PC-9 (cell line): ENCODE data around the gene BRD4.

ENCODE experiments used
- EZH2 ChIP-seq: fragments of 200-600 bp; sonication (generic); IDR thresholded peaks from 2 replicates; pipeline ENCODE4 v1.8.0; 2017; ENCODE audit warnings: antibody characterized with exemption, low read depth
- TF ChIP-seq, protein P1 (sequence below): fragments of 200-600 bp; sonication (generic); conservative IDR thresholded peaks from 2 replicates; pipeline ENCODE4 v1.6.1; 2017; ENCODE audit warnings: mixed run types, antibody characterized with exemption, mild to moderate bottlenecking, moderate library complexity

DNA sequence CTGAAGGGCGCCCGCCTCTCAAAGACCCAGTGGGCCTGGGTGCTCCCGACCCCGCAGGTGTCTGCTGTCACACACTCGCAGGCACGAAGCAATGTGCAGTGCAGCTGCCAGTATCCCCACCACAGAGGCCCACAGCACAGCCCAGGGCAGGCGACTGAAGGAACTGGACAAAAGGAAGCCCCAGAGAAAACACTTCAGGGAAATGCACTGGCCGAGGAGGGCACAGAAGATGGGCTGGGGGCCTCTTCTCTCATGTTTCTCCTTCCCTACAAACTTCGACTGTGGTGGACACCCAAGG is 37.2 kb upstream of the BRD4 start:
- TF ChIP-seq, protein P1, sequence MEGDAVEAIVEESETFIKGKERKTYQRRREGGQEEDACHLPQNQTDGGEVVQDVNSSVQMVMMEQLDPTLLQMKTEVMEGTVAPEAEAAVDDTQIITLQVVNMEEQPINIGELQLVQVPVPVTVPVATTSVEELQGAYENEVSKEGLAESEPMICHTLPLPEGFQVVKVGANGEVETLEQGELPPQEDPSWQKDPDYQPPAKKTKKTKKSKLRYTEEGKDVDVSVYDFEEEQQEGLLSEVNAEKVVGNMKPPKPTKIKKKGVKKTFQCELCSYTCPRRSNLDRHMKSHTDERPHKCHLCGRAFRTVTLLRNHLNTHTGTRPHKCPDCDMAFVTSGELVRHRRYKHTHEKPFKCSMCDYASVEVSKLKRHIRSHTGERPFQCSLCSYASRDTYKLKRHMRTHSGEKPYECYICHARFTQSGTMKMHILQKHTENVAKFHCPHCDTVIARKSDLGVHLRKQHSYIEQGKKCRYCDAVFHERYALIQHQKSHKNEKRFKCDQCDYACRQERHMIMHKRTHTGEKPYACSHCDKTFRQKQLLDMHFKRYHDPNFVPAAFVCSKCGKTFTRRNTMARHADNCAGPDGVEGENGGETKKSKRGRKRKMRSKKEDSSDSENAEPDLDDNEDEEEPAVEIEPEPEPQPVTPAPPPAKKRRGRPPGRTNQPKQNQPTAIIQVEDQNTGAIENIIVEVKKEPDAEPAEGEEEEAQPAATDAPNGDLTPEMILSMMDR: no peak
- TF ChIP-seq EZH2: no peak
